Measurements from ENCODE around the gene PNPLA3. TPM values are rescaled to one million over a fixed set of nuclear protein-coding genes. Genes with fewer than 3 reads are reported as not detected.

PNPLA3 gene
- total and polyA plus RNA-seq, 3 donors from 2014 or later = 0.53 to 1.7 (median 0.93) TPM

DNA sequence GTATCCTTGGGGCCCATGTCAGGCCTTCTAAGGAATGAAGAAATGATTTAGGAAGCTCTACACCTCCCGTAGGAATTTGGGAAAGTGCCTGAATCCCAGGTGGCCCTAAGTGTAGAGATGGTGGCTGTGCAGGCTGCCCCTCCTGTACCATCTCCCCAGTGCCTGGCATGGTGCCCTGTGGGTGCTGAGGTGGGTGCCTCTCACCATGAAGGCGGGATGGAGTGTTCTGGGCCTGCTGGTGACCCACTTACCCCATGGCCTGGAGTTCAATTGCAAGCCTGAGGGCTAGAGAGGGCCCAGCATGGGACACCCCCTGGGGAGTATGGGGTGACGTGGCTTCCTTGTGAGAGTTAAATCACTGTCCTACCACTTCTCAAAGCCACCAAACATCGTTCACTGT lies 51.4 kb downstream of the PNPLA3 start:
- no peaks in the 10 kb centered on the region for H3K27me3 ChIP-seq
- WGBS, 2 donors = 61 to 68% methylated on average over 3 to 4 of the region's 4 CpGs
- H3K4me3 ChIP-seq = no peak overlapping the region
- H3K36me3 ChIP-seq (ENCODE audit: low read depth, missing control alignments) = no peaks in the 10 kb centered on the region
- H3K9me3 ChIP-seq = no peaks in the 10 kb centered on the region
- DNase-seq = no peak
- intact Hi-C loops (cut with DNase I; ENCODE audit: low total_unique reads) = no loop called here
- no peak overlapping the region for H3K27ac ChIP-seq
- H3K4me1 ChIP-seq = no peaks in the 10 kb centered on the region
- no peak for TF ChIP-seq POLR2A (IDR thresholded peaks at IDR 0.05)
- TF ChIP-seq, protein P1, sequence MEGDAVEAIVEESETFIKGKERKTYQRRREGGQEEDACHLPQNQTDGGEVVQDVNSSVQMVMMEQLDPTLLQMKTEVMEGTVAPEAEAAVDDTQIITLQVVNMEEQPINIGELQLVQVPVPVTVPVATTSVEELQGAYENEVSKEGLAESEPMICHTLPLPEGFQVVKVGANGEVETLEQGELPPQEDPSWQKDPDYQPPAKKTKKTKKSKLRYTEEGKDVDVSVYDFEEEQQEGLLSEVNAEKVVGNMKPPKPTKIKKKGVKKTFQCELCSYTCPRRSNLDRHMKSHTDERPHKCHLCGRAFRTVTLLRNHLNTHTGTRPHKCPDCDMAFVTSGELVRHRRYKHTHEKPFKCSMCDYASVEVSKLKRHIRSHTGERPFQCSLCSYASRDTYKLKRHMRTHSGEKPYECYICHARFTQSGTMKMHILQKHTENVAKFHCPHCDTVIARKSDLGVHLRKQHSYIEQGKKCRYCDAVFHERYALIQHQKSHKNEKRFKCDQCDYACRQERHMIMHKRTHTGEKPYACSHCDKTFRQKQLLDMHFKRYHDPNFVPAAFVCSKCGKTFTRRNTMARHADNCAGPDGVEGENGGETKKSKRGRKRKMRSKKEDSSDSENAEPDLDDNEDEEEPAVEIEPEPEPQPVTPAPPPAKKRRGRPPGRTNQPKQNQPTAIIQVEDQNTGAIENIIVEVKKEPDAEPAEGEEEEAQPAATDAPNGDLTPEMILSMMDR (IDR thresholded peaks at IDR 0.05) = no peak

DNA sequence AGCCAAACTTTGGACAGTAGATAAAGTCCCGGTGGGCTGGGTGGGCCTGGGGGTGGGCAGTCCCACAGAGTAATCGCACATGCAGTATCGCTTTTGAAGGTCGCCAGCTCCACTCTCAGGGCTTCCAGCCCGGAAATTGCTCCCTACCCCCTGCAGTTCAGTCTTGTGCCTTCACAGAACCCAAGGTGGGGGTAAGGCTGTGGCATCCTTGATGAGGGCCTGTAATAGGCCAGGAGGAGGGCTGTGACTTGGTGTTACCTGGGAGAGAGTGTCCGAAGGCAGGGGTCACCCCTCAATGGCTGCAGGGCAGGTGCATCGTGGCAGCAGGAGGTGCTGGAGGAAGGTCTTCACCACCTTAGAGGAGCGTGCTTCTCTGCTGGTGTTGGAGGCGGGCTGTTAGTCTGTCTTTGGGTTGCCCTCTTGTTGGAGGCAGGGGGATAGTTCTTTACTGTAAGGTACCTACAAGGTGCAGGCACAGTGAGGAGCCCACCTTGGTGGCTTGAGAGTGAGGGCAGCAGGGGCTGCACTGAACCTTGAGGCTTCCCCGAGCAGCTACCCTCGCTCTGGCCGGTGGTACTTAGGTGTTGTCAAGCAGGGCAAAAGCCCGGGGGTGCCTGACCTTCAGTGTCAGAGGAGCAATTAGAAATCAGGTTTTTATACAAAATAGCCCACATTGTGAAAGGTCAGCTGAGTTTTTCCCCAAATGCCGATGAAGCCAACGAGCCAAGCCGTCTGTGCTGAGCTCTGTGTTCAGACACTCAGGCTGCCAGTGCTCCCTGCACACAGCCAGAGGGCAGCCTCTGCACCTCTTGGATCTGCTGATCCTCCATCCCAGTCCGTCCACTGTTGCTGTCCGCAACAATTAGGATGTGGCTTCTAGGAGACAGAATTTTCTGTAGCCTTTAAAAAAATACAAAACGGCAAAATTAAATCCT lies 53.5 kb downstream of the PNPLA3 start:
- Histone ChIP-seq H3K4me3 (no peak overlapping the region), H3K27ac (no peak overlapping the region), H3K4me1 (no peaks in the 10 kb centered on the region), H3K27me3 (no peaks in the 10 kb centered on the region), H3K36me3 (ENCODE audit: low read depth, missing control alignments) (no peaks in the 10 kb centered on the region), H3K9me3 (no peaks in the 10 kb centered on the region)
- intact Hi-C loops (cut with DNase I; ENCODE audit: low total_unique reads) = no loop called here
- TF ChIP-seq, protein P1 (IDR thresholded peaks at IDR 0.05) = no peak
- no peak for TF ChIP-seq POLR2A (IDR thresholded peaks at IDR 0.05)
- WGBS, 2 donors = 88 to 92% methylated on average over 17 to 19 of the region's 19 CpGs
- no peak for DNase-seq

DNA sequence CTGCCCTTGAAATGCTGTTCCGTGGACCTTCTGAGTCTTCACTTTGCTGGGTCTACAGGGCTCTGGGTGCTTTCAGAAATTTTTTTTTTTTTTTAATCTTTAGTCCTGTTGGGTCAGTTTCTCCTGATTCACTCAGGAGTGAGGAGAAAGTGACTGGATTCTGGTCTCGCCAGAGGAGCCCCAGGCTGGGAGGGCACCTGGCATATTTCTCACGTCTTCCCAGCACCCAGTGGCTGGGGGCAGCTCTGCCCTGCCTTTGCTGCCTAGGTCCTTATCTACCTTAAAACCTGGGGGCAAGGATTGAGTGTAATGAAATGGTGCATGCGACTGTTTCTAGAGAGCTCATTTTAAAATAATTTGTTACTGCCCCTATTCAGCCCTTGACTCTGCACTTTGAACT lies 55.0 kb downstream of the PNPLA3 start:
- intact Hi-C loops (cut with DNase I; ENCODE audit: low total_unique reads) = no loop called here
- no peak for TF ChIP-seq POLR2A (IDR thresholded peaks at IDR 0.05)
- TF ChIP-seq, protein P1 (IDR thresholded peaks at IDR 0.05) = no peak
- Histone ChIP-seq H3K27me3 (no peaks in the 10 kb centered on the region), H3K9me3 (no peaks in the 10 kb centered on the region), H3K27ac (no peak overlapping the region), H3K36me3 (ENCODE audit: low read depth, missing control alignments) (no peaks in the 10 kb centered on the region), H3K4me1 (no peaks in the 10 kb centered on the region), H3K4me3 (no peak overlapping the region)
- 92 to 93% methylated on average over 4 of the region's 4 CpGs for WGBS, 2 donors
- DNase-seq = no peak

GRCh38 chr22:43980579-43980978 lies 57.0 kb downstream of the PNPLA3 start:
- no peak for TF ChIP-seq POLR2A (IDR thresholded peaks at IDR 0.05)
- TF ChIP-seq, protein P1 (IDR thresholded peaks at IDR 0.05) = no peak
- 97 to 100% methylated on average over 5 to 7 of the region's 7 CpGs for WGBS, 2 donors
- no peaks in the 10 kb centered on the region for H3K4me1 ChIP-seq
- intact Hi-C loops (cut with DNase I; ENCODE audit: low total_unique reads) = no loop called here
- H3K9me3 ChIP-seq = no peaks in the 10 kb centered on the region
- H3K27ac ChIP-seq = no peak overlapping the region
- no peak overlapping the region for H3K4me3 ChIP-seq
- no peaks in the 10 kb centered on the region for H3K27me3 ChIP-seq
- DNase-seq = no peak
- H3K36me3 ChIP-seq (ENCODE audit: low read depth, missing control alignments) = no peaks in the 10 kb centered on the region

Data from testis (tissue), 3 donors.